IPS DF 6.9 (cell line): Measurements from ENCODE around the gene PKM.

Experiments used
- DNase-seq: peaks from one replicate; pipeline ENCODE4 v3.0.0-alpha.2; 2013; ENCODE audit warnings: low read depth, low spot score
- H3K27ac ChIP-seq: one replicate; pipeline ENCODE4 v1.5.1; 2013; ENCODE audit warnings: low read length, control low read depth
- H3K27me3 ChIP-seq: 2 replicates; pipeline ENCODE4 v1.6.1; 2013; ENCODE audit warnings: mild to moderate bottlenecking, low read length; ENCODE audit not compliant: control insufficient read depth, insufficient read depth
- H3K36me3 ChIP-seq: 2 replicates; pipeline ENCODE4 v1.6.1; 2013; ENCODE audit warnings: low read length; ENCODE audit not compliant: control insufficient read depth, insufficient read depth
- H3K4me1 ChIP-seq: 2 replicates; pipeline ENCODE4 v1.6.1; 2013; ENCODE audit warnings: low read length; ENCODE audit not compliant: control insufficient read depth, insufficient read depth
- H3K4me3 ChIP-seq: 2 replicates; pipeline ENCODE4 v1.5.1; 2013; ENCODE audit warnings: mild to moderate bottlenecking, low read length
- H3K9me3 ChIP-seq: 2 replicates; pipeline ENCODE4 v1.6.1; 2013; ENCODE audit warnings: low read length, inconsistent platforms; ENCODE audit not compliant: control insufficient read depth, insufficient read depth
- WGBS: extraction: QIAGEN DNeasy Blood & Tissue Kit; methylation state at CpG from one replicate; pipeline ENCODE4 v1.1.7; 2013; ENCODE audit warnings: mixed read lengths, missing lambda C conversion rate; ENCODE audit not compliant: insufficient read length, insufficient coverage; 5-methylcytosine and 5-hydroxymethylcytosine counted together

The PKM gene

GRCh38 chr15:72222393-72222792, 8.6 kb downstream of the PKM start:
- Histone ChIP-seq H3K4me1 (peaks cover 3% of the 10 kb centered on the region; the same call in 1 of the 2 replicates), H3K9me3 (no peaks in the 10 kb centered on the region), H3K4me3 (no peak overlapping the region), H3K27me3 (no peaks in the 10 kb centered on the region), H3K36me3 (peaks cover 28% of the 10 kb centered on the region; the same call in 1 of the 2 replicates), H3K27ac (no peak overlapping the region)
- whole genome bisulfite sequencing = no CpG with 5 or more reads among the region's 4 CpGs
- no peak for DNase-seq

- H3K4me3 ChIP-seq = no peak overlapping the region
- H3K27ac ChIP-seq = no peak overlapping the region
- no peak for DNase-seq
- no CpG with 5 or more reads among the region's 1 CpG for WGBS
- H3K9me3 ChIP-seq = no peaks in the 10 kb centered on the region
- no peaks in the 10 kb centered on the region for H3K27me3 ChIP-seq
- peaks cover 43% of the 10 kb centered on the region for H3K36me3 ChIP-seq
- no peaks in the 10 kb centered on the region for H3K4me1 ChIP-seq
Observed at GRCh38 chr15:72220687-72221086, 10.3 kb downstream of the PKM start.

GRCh38 chr15:72217216-72217615, 13.8 kb downstream of the PKM start:
- H3K27ac ChIP-seq = no peak overlapping the region
- H3K36me3 ChIP-seq = peaks cover 36% of the 10 kb centered on the region
- DNase-seq = no peak
- H3K4me1 ChIP-seq = no peaks in the 10 kb centered on the region
- no peak overlapping the region for H3K4me3 ChIP-seq
- H3K27me3 ChIP-seq = no peaks in the 10 kb centered on the region
- no peaks in the 10 kb centered on the region for H3K9me3 ChIP-seq
- no CpG with 5 or more reads among the region's 4 CpGs for WGBS

GRCh38 chr15:72216079-72216478, 14.9 kb downstream of the PKM start:
- Histone ChIP-seq H3K36me3 (peaks cover 42% of the 10 kb centered on the region), H3K4me1 (no peaks in the 10 kb centered on the region)
- no CpG with 5 or more reads among the region's 1 CpG for WGBS

GRCh38 chr15:72207558-72208085, 23.4 kb downstream of the PKM start:
- H3K4me1 ChIP-seq = no peaks in the 10 kb centered on the region
- H3K4me3 ChIP-seq = no peak overlapping the region
- H3K36me3 ChIP-seq = peaks cover 74% of the 10 kb centered on the region
- H3K9me3 ChIP-seq = no peaks in the 10 kb centered on the region
- H3K27me3 ChIP-seq = no peaks in the 10 kb centered on the region
- no peak for DNase-seq
- no peak overlapping the region for H3K27ac ChIP-seq

More at GRCh38 chr15:72216079-72216478, 14.9 kb downstream of the PKM start:
- Histone ChIP-seq H3K27me3 (no peaks in the 10 kb centered on the region), H3K27ac (no peak overlapping the region), H3K9me3 (no peaks in the 10 kb centered on the region), H3K4me3 (no peak overlapping the region)
- DNase-seq = no peak

GRCh38 chr15:72206677-72207000, 24.4 kb downstream of the PKM start:
- no peak for DNase-seq
- H3K27ac ChIP-seq = no peak overlapping the region
- H3K36me3 ChIP-seq = peaks cover 77% of the 10 kb centered on the region
- no peaks in the 10 kb centered on the region for H3K27me3 ChIP-seq
- no peaks in the 10 kb centered on the region for H3K4me1 ChIP-seq
- no CpG with 5 or more reads among the region's 5 CpGs for WGBS
- no peaks in the 10 kb centered on the region for H3K9me3 ChIP-seq
- no peak overlapping the region for H3K4me3 ChIP-seq

- no peak overlapping the region for H3K27ac ChIP-seq
- no peak overlapping the region for H3K4me3 ChIP-seq
- peaks cover 81% of the 10 kb centered on the region for H3K36me3 ChIP-seq
- no peaks in the 10 kb centered on the region for H3K27me3 ChIP-seq
- H3K9me3 ChIP-seq = no peaks in the 10 kb centered on the region
- no peaks in the 10 kb centered on the region for H3K4me1 ChIP-seq
- no CpG with 5 or more reads among the region's 10 CpGs for WGBS
- no peak for DNase-seq
Observed at GRCh38 chr15:72205896-72206676, 24.9 kb downstream of the PKM start.

GRCh38 chr15:72205273-72205672, 25.7 kb downstream of the PKM start:
- no peaks in the 10 kb centered on the region for H3K9me3 ChIP-seq
- H3K4me1 ChIP-seq = no peaks in the 10 kb centered on the region
- peaks cover 83% of the 10 kb centered on the region for H3K36me3 ChIP-seq
- no peaks in the 10 kb centered on the region for H3K27me3 ChIP-seq
- no peak for DNase-seq
- H3K27ac ChIP-seq = no peak overlapping the region
- no peak overlapping the region for H3K4me3 ChIP-seq
- no CpG with 5 or more reads among the region's 2 CpGs for WGBS

GRCh38 chr15:72203507-72203837, 27.5 kb downstream of the PKM start:
- no peak for DNase-seq
- H3K27ac ChIP-seq = no peak overlapping the region
- H3K4me3 ChIP-seq = no peak overlapping the region
- H3K27me3 ChIP-seq = no peaks in the 10 kb centered on the region
- no CpG with 5 or more reads among the region's 5 CpGs for WGBS
- H3K9me3 ChIP-seq = no peaks in the 10 kb centered on the region
- H3K4me1 ChIP-seq = no peaks in the 10 kb centered on the region
- peaks cover 86% of the 10 kb centered on the region for H3K36me3 ChIP-seq

GRCh38 chr15:72202801-72203506, 28.0 kb downstream of the PKM start:
- DNase-seq = no peak
- Histone ChIP-seq H3K4me1 (no peaks in the 10 kb centered on the region), H3K4me3 (no peak overlapping the region), H3K9me3 (no peaks in the 10 kb centered on the region), H3K27me3 (no peaks in the 10 kb centered on the region), H3K27ac (no peak overlapping the region), H3K36me3 (peaks cover 83% of the 10 kb centered on the region)
- no CpG with 5 or more reads among the region's 8 CpGs for WGBS
